K562 (cell line): ENCODE results near the gene SNAP23. TPM values are rescaled to one million over a fixed set of nuclear protein-coding genes. Genes with fewer than 3 reads are reported as not detected.

Source experiments
- ATAC-seq: fragments of 200-7000 bp; cut with Tn5 transposase; 3 replicates; pipeline ENCODE4 v1.9.1; 2020; ENCODE audit warnings: moderate library complexity
- BruUV-seq: library from RNA; stranded (reverse); fragments of 400-500 nt; replicated peaks from 2 replicates; lab custom pipeline; 2021; lab: Mats Ljungman, UMichigan
- CTCF ChIA-PET: fragments of 300-600 bp; formaldehyde crosslinking; extraction: SDS; loops from one replicate; lab custom pipeline; 2021; ENCODE audit warnings: low intra/inter-chr PET ratio; lab: Yijun Ruan, JAX
- POLR2A ChIA-PET: fragments of 300-600, 350-650 bp; sonication (Branson Sonifier 250); formaldehyde crosslinking; extraction: SDS; loops from one replicate; lab custom pipeline; 2021; ENCODE audit warnings: antibody characterized with exemption, inconsistent platforms; lab: Yijun Ruan, JAX
- DNase-seq, 4 experiments: peaks; one replicate each; pipeline versions ENCODE4 v3.0.0 to v3.0.0-alpha.2; 2011 to 2018; ENCODE audit warnings: low spot score in 3 of 4, mixed read lengths in 3 of 4; ENCODE audit errors: extremely low read depth in 1 of 4
- FAIRE-seq: peaks from 2 replicates; lab custom pipeline; 2011; peaks lifted over from hg19 to GRCh38; lab: Jason Lieb, UNC
- H2AFZ ChIP-seq: 2 replicates; pipeline ENCODE4 v1.6.0; 2011; ENCODE audit warnings: low read depth, low read length, control low read depth, inconsistent platforms
- H3K27ac ChIP-seq: fragments of 200-600 bp; 3 replicates; pipeline ENCODE4 v1.8.0; 2011; ENCODE audit warnings: low read depth, mild to moderate bottlenecking, control low read depth, inconsistent platforms, low read length, moderate library complexity, mixed read lengths; ENCODE audit errors: extremely low read depth
- H3K27me3 ChIP-seq, 2 experiments: fragments of 300-600 bp in 1 of 2; 2 replicates in 1 of 2; 3 replicates in 1 of 2; pipeline versions ENCODE4 v1.6.0 to v1.8.0; 2011; ENCODE audit warnings: inconsistent platforms in 2 of 2, low read length in 2 of 2, mild to moderate bottlenecking in 1 of 2, mixed read lengths in 1 of 2, moderate library complexity in 1 of 2; ENCODE audit not compliant: control insufficient read depth in 2 of 2, insufficient read depth in 2 of 2
- H3K36me3 ChIP-seq: fragments of 300-600 bp; 3 replicates; pipeline ENCODE4 v1.8.0; 2011; ENCODE audit warnings: mild to moderate bottlenecking, low read length, inconsistent platforms; ENCODE audit not compliant: control insufficient read depth, insufficient read depth
- H3K4me1 ChIP-seq, 2 experiments: fragments of 200-600 bp in 1 of 2; replicated peaks in 1 of 2; 2 replicates in 1 of 2; 3 replicates in 1 of 2; pipeline versions ENCODE4 v1.5.1 to v1.8.0; 2011; ENCODE audit warnings: inconsistent platforms in 2 of 2, low read length in 2 of 2, mild to moderate bottlenecking in 1 of 2, mixed read lengths in 1 of 2, moderate library complexity in 1 of 2; ENCODE audit not compliant: control insufficient read depth in 2 of 2, insufficient read depth in 2 of 2
- H3K4me2 ChIP-seq: 2 replicates; pipeline ENCODE4 v1.6.1; 2011; ENCODE audit warnings: low read length, control low read depth, inconsistent platforms, mixed read lengths; ENCODE audit not compliant: insufficient read depth
- H3K4me3 ChIP-seq: fragments of 200-600 bp; sonication (generic), shearing (Covaris generic); 2 replicates; pipeline ENCODE4 v1.5.1; 2016; ENCODE audit warnings: control low read depth, inconsistent platforms
- H3K79me2 ChIP-seq: fragments of 200-600 bp; 3 replicates; pipeline ENCODE4 v1.8.0; 2011; ENCODE audit warnings: low read length, inconsistent platforms; ENCODE audit not compliant: control insufficient read depth, insufficient read depth
- H3K9ac ChIP-seq, 2 experiments: 2 replicates each; pipeline versions ENCODE4 v1.6.0 to v1.6.1; 2011; ENCODE audit warnings: low read depth in 2 of 2, low read length in 2 of 2, control low read depth in 1 of 2, inconsistent platforms in 1 of 2, mild to moderate bottlenecking in 1 of 2, mixed read lengths in 1 of 2; ENCODE audit not compliant: insufficient read depth in 1 of 2
- H3K9me1 ChIP-seq: one replicate; pipeline ENCODE4 v1.6.0; 2011; ENCODE audit warnings: inconsistent platforms, mild to moderate bottlenecking, low read length, moderate library complexity; ENCODE audit not compliant: control insufficient read depth, insufficient read depth
- H3K9me3 ChIP-seq: replicated peaks from 2 replicates; pipeline ENCODE4 v1.5.1; 2011; ENCODE audit warnings: low read depth, low read length, inconsistent platforms; ENCODE audit not compliant: control insufficient read depth, insufficient read depth
- H4K20me1 ChIP-seq: replicated peaks from 2 replicates; pipeline ENCODE4 v1.6.1; 2011; ENCODE audit warnings: low read length, inconsistent platforms, mixed read lengths; ENCODE audit not compliant: control insufficient read depth, insufficient read depth
- BACH1 ChIP-seq: fragments of 200-800 bp; sonication (Bioruptor generic); IDR thresholded peaks from 2 replicates; pipeline ENCODE4 v1.6.1; 2016; ENCODE audit warnings: missing genetic modification characterization, missing compliant biosample characterization
- CREB3 ChIP-seq: fragments of 450-650 bp; conservative IDR thresholded peaks from 2 replicates; pipeline ENCODE4 v1.6.1; 2016; ENCODE audit warnings: missing genetic modification characterization, low read depth, mild to moderate bottlenecking, missing compliant biosample characterization, moderate library complexity
- EP300 ChIP-seq: IDR thresholded peaks from 2 replicates; pipeline ENCODE4 v1.6.1; 2012; ENCODE audit warnings: low read length, improper control_type of control experiment
- FOXK2 ChIP-seq, 2 experiments: fragments of 450-650 bp; IDR thresholded peaks in 1 of 2; conservative IDR thresholded peaks in 1 of 2; 2 replicates each; pipeline ENCODE4 v1.6.1; 2016; ENCODE audit warnings: low read depth in 2 of 2, mild to moderate bottlenecking in 1 of 2
- KLF6 ChIP-seq: fragments of 250-450 bp; sonication (Bioruptor Pico); IDR thresholded peaks from 2 replicates; pipeline ENCODE4 v1.4.0; 2020; ENCODE audit warnings: mild to moderate bottlenecking, moderate library complexity, borderline replicate concordance
- TFAM ChIP-seq: fragments of 250-450 bp; sonication (Bioruptor Pico); conservative IDR thresholded peaks from 2 replicates; pipeline ENCODE4 v1.5.0; 2021; ENCODE audit warnings: mild to moderate bottlenecking, moderate library complexity
- THRA ChIP-seq: fragments of 450-650 bp; IDR thresholded peaks from 2 replicates; pipeline ENCODE4 v1.6.1; 2017; ENCODE audit warnings: mild to moderate bottlenecking, moderate library complexity
- TSC22D4 ChIP-seq: fragments of 450-650 bp; IDR thresholded peaks from 2 replicates; pipeline ENCODE4 v1.6.1; 2016; ENCODE audit warnings: missing genetic modification characterization, missing biosample characterization, control low read depth
- ZBTB49 ChIP-seq: sonication (generic); formaldehyde crosslinking; IDR thresholded peaks from 2 replicates; pipeline ENCODE4 v1.8.0; 2022; ENCODE audit warnings: missing genetic modification reagents, mild to moderate bottlenecking, borderline replicate concordance
- ZNF445 ChIP-seq: fragments of 250-450 bp; sonication (Bioruptor Pico); IDR thresholded peaks from 2 replicates; pipeline ENCODE4 v1.4.0; 2020; ENCODE audit warnings: low read depth, mild to moderate bottlenecking, moderate library complexity
- WGBS: fragments of 100-300 bp; shearing (Covaris generic); methylation state at CpG from one replicate; pipeline ENCODE4 v1.1.6; 2016; ENCODE audit warnings: low coverage, mixed read lengths; ENCODE audit not compliant: insufficient coverage; ENCODE audit errors: missing lambda C conversion rate; 5-methylcytosine and 5-hydroxymethylcytosine counted together
- in situ Hi-C: fragments of 300-500 bp; cut with MboI; formaldehyde crosslinking; loops from 4 replicates; pipeline ENCODE4 v1.15.0; 2018; ENCODE audit warnings: inconsistent platforms, mixed read lengths
- intact Hi-C: fragments of 100-400 bp; cut with micrococcal nuclease; formaldehyde crosslinking; loops from 2 replicates; pipeline ENCODE4 v1.14.2; 2022
- polyA plus RNA-seq, 8 experiments: library from polyadenylated mRNA; depleted of rRNA in 4 of 8; stranded (reverse) in 5 of 8; unstranded in 3 of 8; fragments of >200 nt; fragmentation: Nextera tagmentation in 2 of 8; fragmentation: Illumina TruSeq in 1 of 8; extraction: Ambion mirVana in 2 of 8; extraction: Trizol in 1 of 8; gene quantifications; 2 replicates each; pipeline versions ENCODE4 v1.2.1 to v1.2.3, GENCODE V29; 2011 to 2014; ENCODE audit warnings: inconsistent platforms in 1 of 8, missing spikeins in 1 of 8
- total RNA-seq, 7 experiments: library from RNA; depleted of rRNA in 6 of 7; stranded (reverse); fragments of >200 nt in 6 of 7; fragmentation: Illumina TruSeq in 2 of 7; extraction: Trizol in 2 of 7; gene quantifications; 2 replicates each; pipeline versions ENCODE4 v1.2.1 to v1.2.3, GENCODE V29; 2011 to 2021; ENCODE audit warnings: low replicate concordance in 1 of 7

Gene SNAP23
- total and polyA plus RNA-seq, 9 of the 15 experiments (the other 6 are each of a cell fraction or from before 2014, with no cell fraction given): 78.9 to 168 (median 117) TPM

GRCh38 chr15:42457445-42458442 is 37.7 kb upstream of the SNAP23 start (continued):
- no peak for TF ChIP-seq ZBTB49

- in situ Hi-C loops: no loop called here
Measured at GRCh38 chr15:42461261-42461660, 34.2 kb upstream of the SNAP23 start.

More at GRCh38 chr15:42461261-42461660, 34.2 kb upstream of the SNAP23 start:
- H2AFZ ChIP-seq: no peak overlapping the region
- ChIA-PET POLR2A (interaction anchor here (0.9 kb wide), 1 partner anchor 16 kb away, joined by 3 read pairs; no protein-coding TSS in a partner anchor), CTCF (no interaction called here)
- TF ChIP-seq THRA (no peak), TSC22D4 (tag) (no peak), TFAM (CRISPR knock-in tag) (no peak), ZNF445 (CRISPR knock-in tag) (no peak), CREB3 (tag) (no peak), EP300 (no peak), FOXK2 (conservative IDR thresholded peaks at IDR 0.05 in 1 of 2, IDR thresholded peaks at IDR 0.05 in 1 of 2; ENCODE audit: low read depth in 2 of 2) (no peak), BACH1 (tag) (no peak), KLF6 (CRISPR knock-in tag) (no peak)
- peaks cover 40% of the 10 kb centered on the region; the same call in 1 of the 3 replicates for H3K36me3 ChIP-seq
- H3K9me3 ChIP-seq: no peaks in the 10 kb centered on the region
- no peak for ATAC-seq
- no peaks in the 10 kb centered on the region; the same call in 2 of the 3 replicates for H3K79me2 ChIP-seq
- no peak overlapping the region for H3K27ac ChIP-seq
- no TSS peak for BruUV-seq
- no peaks in the 10 kb centered on the region for H3K9me1 ChIP-seq
- H3K4me1 ChIP-seq: no peaks in the 10 kb centered on the region
- no peak for DNase-seq
- WGBS: 79% methylated on average over 3 of the region's 3 CpGs
- H3K27me3 ChIP-seq: no peaks in the 10 kb centered on the region
- no peak overlapping the region for H3K4me3 ChIP-seq
- H3K4me2 ChIP-seq: no peak overlapping the region
- H4K20me1 ChIP-seq: no peaks in the 10 kb centered on the region; the same call in 1 of the 2 replicates
- FAIRE-seq: no peak
- intact Hi-C loops: no loop called here
- H3K9ac ChIP-seq: no peak overlapping the region
